KMS-11 (cell line): ENCODE results near the gene DBET.
"Not testable (repeated sequence)": the region's sequence is repeated elsewhere in the genome, so short reads cannot be mapped to it uniquely, and the experiment has no call there.

ENCODE experiments used
- H2AFZ ChIP-seq: fragments of 200-600 bp; sonication (generic); 2 replicates; pipeline ENCODE4 v1.6.1; 2016; ENCODE audit warnings: antibody characterized with exemption, mixed run types, low read depth
- H3K27ac ChIP-seq: fragments of 200-600 bp; sonication (generic); 2 replicates; pipeline ENCODE4 v1.6.1; 2016; ENCODE audit warnings: mild to moderate bottlenecking, mixed run types
- H3K27me3 ChIP-seq: fragments of 200-600 bp; sonication (generic); 2 replicates; pipeline ENCODE4 v1.6.1; 2017; ENCODE audit warnings: mild to moderate bottlenecking, low read depth, mixed run types, moderate library complexity; ENCODE audit not compliant: insufficient read depth
- H3K36me3 ChIP-seq: fragments of 200-600 bp; sonication (generic); 2 replicates; pipeline ENCODE4 v1.6.1; 2017; ENCODE audit warnings: mild to moderate bottlenecking, mixed run types; ENCODE audit not compliant: insufficient read depth
- H3K4me1 ChIP-seq: fragments of 200-600 bp; sonication (generic); 2 replicates; pipeline ENCODE4 v1.6.1; 2016; ENCODE audit warnings: mild to moderate bottlenecking, low read depth, mixed run types; ENCODE audit not compliant: poor library complexity, severe bottlenecking
- H3K4me2 ChIP-seq: fragments of 200-600 bp; sonication (generic); 2 replicates; pipeline ENCODE4 v1.7.0; 2016; ENCODE audit warnings: mild to moderate bottlenecking, mixed run types
- H3K4me3 ChIP-seq: fragments of 200-600 bp; sonication (generic); IDR thresholded peaks from 2 replicates; pipeline ENCODE4 v1.6.1; 2017; ENCODE audit warnings: low read depth, low read length, mixed read lengths; ENCODE audit not compliant: insufficient read depth
- H3K79me2 ChIP-seq: fragments of 200-600 bp; sonication (generic); 2 replicates; pipeline ENCODE4 v1.6.1; 2016; ENCODE audit warnings: low read depth, mixed run types; ENCODE audit not compliant: insufficient read depth
- H3K9ac ChIP-seq: fragments of 200-600 bp; sonication (generic); 2 replicates; pipeline ENCODE4 v1.6.1; 2016; ENCODE audit warnings: mild to moderate bottlenecking, mixed run types
- H4K20me1 ChIP-seq: fragments of 200-600 bp; sonication (generic); 2 replicates; pipeline ENCODE4 v1.6.1; 2016; ENCODE audit warnings: mild to moderate bottlenecking, mixed run types; ENCODE audit not compliant: insufficient read depth

The DBET gene

GRCh38 chr4:190106611-190107480 is 42.5 kb downstream of the DBET start:
- H3K4me3 ChIP-seq, H3K79me2 ChIP-seq, H3K36me3 ChIP-seq, H3K4me2 ChIP-seq, H3K27ac ChIP-seq, H3K4me1 ChIP-seq, H3K9ac ChIP-seq, H2AFZ ChIP-seq, H4K20me1 ChIP-seq, H3K27me3 ChIP-seq: not testable (repeated sequence)

GRCh38 chr4:190107766-190108485 is 43.6 kb downstream of the DBET start:
- not testable (repeated sequence) for H3K9ac ChIP-seq, H4K20me1 ChIP-seq, H3K79me2 ChIP-seq, H3K4me2 ChIP-seq, H3K4me1 ChIP-seq, H3K27me3 ChIP-seq, H3K36me3 ChIP-seq, H2AFZ ChIP-seq, H3K4me3 ChIP-seq, H3K27ac ChIP-seq

- not testable (repeated sequence) for H2AFZ ChIP-seq, H3K27me3 ChIP-seq, H3K4me3 ChIP-seq, H3K27ac ChIP-seq, H3K4me1 ChIP-seq, H3K79me2 ChIP-seq, H4K20me1 ChIP-seq, H3K9ac ChIP-seq, H3K4me2 ChIP-seq, H3K36me3 ChIP-seq
Measured at GRCh38 chr4:190108756-190109155, 44.5 kb downstream of the DBET start.

GRCh38 chr4:190109390-190110011 is 45.2 kb downstream of the DBET start:
- H3K9ac ChIP-seq, H3K4me3 ChIP-seq, H3K27me3 ChIP-seq, H4K20me1 ChIP-seq, H2AFZ ChIP-seq, H3K4me2 ChIP-seq, H3K27ac ChIP-seq, H3K4me1 ChIP-seq, H3K36me3 ChIP-seq, H3K79me2 ChIP-seq: not testable (repeated sequence)

- not testable (repeated sequence) for H3K36me3 ChIP-seq, H3K4me3 ChIP-seq, H4K20me1 ChIP-seq, H2AFZ ChIP-seq, H3K4me2 ChIP-seq, H3K27ac ChIP-seq, H3K79me2 ChIP-seq, H3K9ac ChIP-seq, H3K27me3 ChIP-seq, H3K4me1 ChIP-seq
Measured at GRCh38 chr4:190110033-190110432, 45.7 kb downstream of the DBET start.

- H3K4me2 ChIP-seq, H3K27me3 ChIP-seq, H3K27ac ChIP-seq, H3K4me1 ChIP-seq, H3K79me2 ChIP-seq, H3K36me3 ChIP-seq, H4K20me1 ChIP-seq, H3K4me3 ChIP-seq, H3K9ac ChIP-seq: not testable (repeated sequence)
- peak overlapping the region; percentile 18; the same call in 1 of the 2 replicates for H2AFZ ChIP-seq
Measured at GRCh38 chr4:190110570-190111295, 46.4 kb downstream of the DBET start.

- not testable (repeated sequence) for H3K9ac ChIP-seq, H3K4me3 ChIP-seq, H3K79me2 ChIP-seq, H3K36me3 ChIP-seq, H3K4me1 ChIP-seq, H2AFZ ChIP-seq, H3K27ac ChIP-seq, H4K20me1 ChIP-seq, H3K27me3 ChIP-seq, H3K4me2 ChIP-seq
Measured at GRCh38 chr4:190112879-190113278, 48.6 kb downstream of the DBET start.

GRCh38 chr4:190114991-190115390 is 50.7 kb downstream of the DBET start:
- H3K27ac ChIP-seq, H3K4me2 ChIP-seq, H4K20me1 ChIP-seq, H3K36me3 ChIP-seq, H2AFZ ChIP-seq, H3K4me1 ChIP-seq, H3K79me2 ChIP-seq, H3K4me3 ChIP-seq, H3K27me3 ChIP-seq, H3K9ac ChIP-seq: not testable (repeated sequence)
